ENCODE results near the gene TRIM52.

GRCh38 chr5:181233801-181234454, 27.0 kb downstream of the TRIM52 start:
- TF ChIP-seq CTCF (conservative IDR thresholded peaks at IDR 0.05 in 1 of 2, IDR thresholded peaks at IDR 0.05 in 1 of 2; ENCODE audit: low read depth in 1 of 2, low read length in 2 of 2): no peak
- no peak for TF ChIP-seq EZH2 (IDR thresholded peaks at IDR 0.05; ENCODE audit: low read length, missing control alignments)

Measured in fibroblast of lung (primary cell).